ENCODE results near the gene TNFRSF1B.
A peak's percentile ranks its signal among the peaks of the same experiment; 100 is the strongest.

GRCh38 chr1:12229835-12230548 is 63.2 kb downstream of the TNFRSF1B start, which contains the start of gene VPS13D:
- TF ChIP-seq CTCF (optimal IDR thresholded peaks at IDR 0.05 in 1 of 3, IDR thresholded peaks at IDR 0.05 in 1 of 3, conservative IDR thresholded peaks at IDR 0.05 in 1 of 3; ENCODE audit: extremely low read depth in 1 of 3, insufficient read depth in 2 of 3, low read length in 3 of 3) (peak; percentile 67 to 93 (median 91)), EZH2 (IDR thresholded peaks at IDR 0.05; ENCODE audit: low read length) (no peak)

Data from keratinocyte (primary cell).